Measurements from ENCODE around the gene ARHGAP26. TPM values are rescaled to one million over a fixed set of nuclear protein-coding genes. Genes with fewer than 3 reads are reported as not detected.

The ARHGAP26 gene
- total RNA-seq, 4 donors from 2014 or later: 11.0 to 23.3 (median 14.3) TPM

DNA sequence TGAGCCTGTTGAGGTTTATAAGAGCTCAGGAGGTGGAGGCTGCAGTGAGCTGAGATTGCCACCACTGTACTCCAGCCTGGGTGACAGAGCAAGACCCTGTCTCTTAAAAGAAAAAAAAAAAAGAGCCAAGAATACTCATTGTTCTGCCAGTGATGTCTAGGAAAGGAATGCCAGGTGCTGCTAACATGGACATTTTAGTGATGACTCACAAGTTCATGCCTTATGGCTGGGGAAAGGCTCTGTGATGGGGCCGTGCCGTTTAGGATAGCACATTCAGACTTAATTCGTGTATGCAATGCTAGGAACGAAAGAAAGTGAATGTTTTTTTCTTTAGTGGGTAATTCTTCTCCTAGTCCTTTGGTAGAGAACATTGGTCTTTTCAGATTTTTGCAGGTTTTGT lies 134.2 kb downstream of the ARHGAP26 start:
- H3K4me3 ChIP-seq (ENCODE audit: low read depth, poor library complexity, severe bottlenecking): no peak overlapping the region
- WGBS, 2 donors: 89% methylated on average over 4 of the region's 4 CpGs
- intact Hi-C loops (cut with DNase I; ENCODE audit: low total_unique reads): no loop called here
- no peak for DNase-seq (ENCODE audit: low spot score in 2 of 2)
- TF ChIP-seq POLR2A (IDR thresholded peaks at IDR 0.05): no peak
- TF ChIP-seq, protein P1, sequence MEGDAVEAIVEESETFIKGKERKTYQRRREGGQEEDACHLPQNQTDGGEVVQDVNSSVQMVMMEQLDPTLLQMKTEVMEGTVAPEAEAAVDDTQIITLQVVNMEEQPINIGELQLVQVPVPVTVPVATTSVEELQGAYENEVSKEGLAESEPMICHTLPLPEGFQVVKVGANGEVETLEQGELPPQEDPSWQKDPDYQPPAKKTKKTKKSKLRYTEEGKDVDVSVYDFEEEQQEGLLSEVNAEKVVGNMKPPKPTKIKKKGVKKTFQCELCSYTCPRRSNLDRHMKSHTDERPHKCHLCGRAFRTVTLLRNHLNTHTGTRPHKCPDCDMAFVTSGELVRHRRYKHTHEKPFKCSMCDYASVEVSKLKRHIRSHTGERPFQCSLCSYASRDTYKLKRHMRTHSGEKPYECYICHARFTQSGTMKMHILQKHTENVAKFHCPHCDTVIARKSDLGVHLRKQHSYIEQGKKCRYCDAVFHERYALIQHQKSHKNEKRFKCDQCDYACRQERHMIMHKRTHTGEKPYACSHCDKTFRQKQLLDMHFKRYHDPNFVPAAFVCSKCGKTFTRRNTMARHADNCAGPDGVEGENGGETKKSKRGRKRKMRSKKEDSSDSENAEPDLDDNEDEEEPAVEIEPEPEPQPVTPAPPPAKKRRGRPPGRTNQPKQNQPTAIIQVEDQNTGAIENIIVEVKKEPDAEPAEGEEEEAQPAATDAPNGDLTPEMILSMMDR (IDR thresholded peaks at IDR 0.05): no peak

DNA sequence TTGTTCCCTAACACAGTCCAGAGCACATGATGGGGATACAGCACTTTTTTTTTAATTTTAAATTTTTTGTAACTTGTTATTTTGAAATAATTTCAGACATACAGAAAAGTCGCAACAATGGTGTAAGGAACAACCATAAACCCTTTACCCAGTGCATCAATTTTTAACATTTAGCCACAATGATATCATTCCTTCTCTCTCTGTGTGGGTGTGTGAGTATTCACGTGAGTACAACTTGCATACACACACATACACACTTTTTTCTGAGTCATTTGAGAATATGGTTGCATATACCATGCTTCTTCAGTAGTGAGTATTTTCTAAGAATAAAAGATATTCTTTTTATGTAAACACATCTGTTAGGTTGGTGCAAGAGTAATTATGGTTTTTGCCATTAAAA lies 135.2 kb downstream of the ARHGAP26 start:
- intact Hi-C loops (cut with DNase I; ENCODE audit: low total_unique reads): no loop called here
- no peak for DNase-seq (ENCODE audit: low spot score in 2 of 2)
- H3K4me3 ChIP-seq (ENCODE audit: low read depth, poor library complexity, severe bottlenecking): no peak overlapping the region
- TF ChIP-seq, protein P1 (IDR thresholded peaks at IDR 0.05): no peak
- WGBS, 2 donors: 94 to 97% methylated on average over 2 of the region's 2 CpGs

DNA sequence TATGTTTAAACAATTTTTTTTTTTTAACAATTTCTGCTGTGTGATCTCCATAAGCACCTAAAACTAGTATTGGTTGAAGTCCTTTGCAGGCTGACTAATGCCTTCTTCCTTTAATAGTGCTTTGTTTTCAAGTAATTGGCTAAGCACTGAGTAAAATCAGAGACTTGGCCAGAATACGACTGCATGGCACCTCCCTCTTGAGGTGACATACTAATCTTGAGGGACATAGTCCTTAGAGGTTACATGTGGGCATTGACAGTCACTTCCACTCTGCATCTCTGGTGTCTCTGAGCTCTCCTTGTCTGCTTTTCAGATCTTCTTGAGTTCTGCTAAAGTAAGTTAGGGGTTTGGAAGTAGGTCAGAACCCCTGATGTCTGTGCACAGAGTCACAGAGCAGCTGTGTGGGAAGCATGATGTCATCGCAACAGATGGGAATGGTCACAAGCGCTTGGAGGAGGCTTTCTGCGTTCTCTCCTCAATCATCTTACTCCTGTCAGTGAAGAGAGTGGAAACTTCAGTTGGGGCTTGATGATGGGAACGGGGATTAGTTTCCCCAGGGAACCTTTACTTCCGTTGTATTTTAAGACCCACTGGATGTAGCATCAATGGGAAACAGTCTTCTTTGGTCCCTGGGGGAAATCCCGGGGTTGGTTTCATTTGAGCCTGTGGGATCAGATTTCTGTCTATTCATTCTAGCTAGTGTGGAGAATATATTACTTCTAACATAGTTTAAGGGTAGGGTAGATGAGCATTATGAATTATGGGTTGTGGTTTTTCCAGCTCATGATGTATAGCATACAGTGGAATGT lies 136.9 kb downstream of the ARHGAP26 start:
- TF ChIP-seq, protein P1 (IDR thresholded peaks at IDR 0.05): no peak
- no peak for TF ChIP-seq POLR2A (IDR thresholded peaks at IDR 0.05)
- 60 to 61% methylated on average over 7 of the region's 7 CpGs for WGBS, 2 donors
- H3K4me3 ChIP-seq (ENCODE audit: low read depth, poor library complexity, severe bottlenecking): no peak overlapping the region
- intact Hi-C loops (cut with DNase I; ENCODE audit: low total_unique reads): no loop called here
- DNase-seq (ENCODE audit: low spot score in 2 of 2): no peak

DNA sequence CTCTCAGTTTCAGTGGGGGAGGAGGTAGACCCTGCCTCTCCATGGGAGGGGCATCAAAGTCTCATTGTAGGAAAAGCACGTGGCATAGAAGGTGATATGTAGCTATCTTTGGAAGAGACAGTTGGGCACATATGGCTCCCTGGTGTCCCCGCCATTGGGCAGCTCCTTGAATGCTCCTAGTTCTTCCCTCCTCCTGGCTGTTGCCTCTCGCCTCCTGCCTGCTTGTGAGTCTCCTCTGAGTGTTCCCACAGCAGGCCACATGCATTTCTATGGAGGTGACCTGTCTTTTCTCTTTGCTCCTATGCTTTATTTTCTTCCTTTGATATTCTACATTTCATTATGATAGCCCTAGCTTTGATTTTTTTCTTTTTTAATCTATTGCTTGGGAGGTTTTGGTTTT lies 138.5 kb downstream of the ARHGAP26 start:
- WGBS, 2 donors: 84 to 93% methylated on average over 3 of the region's 3 CpGs
- intact Hi-C loops (cut with DNase I; ENCODE audit: low total_unique reads): no loop called here
- TF ChIP-seq, protein P1 (IDR thresholded peaks at IDR 0.05): no peak
- no peak for TF ChIP-seq POLR2A (IDR thresholded peaks at IDR 0.05)
- DNase-seq (ENCODE audit: low spot score in 2 of 2): no peak
- no peak overlapping the region for H3K4me3 ChIP-seq (ENCODE audit: low read depth, poor library complexity, severe bottlenecking)

DNA sequence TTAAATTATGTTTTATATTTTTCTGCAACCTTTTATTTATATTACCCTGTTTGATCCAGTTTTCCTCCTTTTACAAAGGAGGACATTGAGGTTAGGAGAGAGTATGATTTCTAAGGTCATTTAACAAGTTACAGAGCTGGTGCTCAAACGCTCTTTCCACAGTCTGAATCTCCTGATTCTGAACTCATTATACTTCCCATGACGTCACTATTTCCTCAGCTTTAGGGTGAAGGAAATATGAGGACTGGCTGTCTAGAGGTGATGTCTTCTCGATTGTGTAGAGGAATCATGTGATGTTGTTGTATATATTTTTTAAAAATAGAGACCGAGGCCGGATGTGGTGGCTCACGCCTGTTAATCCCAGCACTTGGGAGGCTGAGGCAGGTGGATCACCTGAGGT lies 140.0 kb downstream of the ARHGAP26 start:
- intact Hi-C loops (cut with DNase I; ENCODE audit: low total_unique reads): no loop called here
- DNase-seq (ENCODE audit: low spot score in 2 of 2): no peak
- no peak overlapping the region for H3K4me3 ChIP-seq (ENCODE audit: low read depth, poor library complexity, severe bottlenecking)
- TF ChIP-seq POLR2A (IDR thresholded peaks at IDR 0.05): no peak
- TF ChIP-seq, protein P1 (IDR thresholded peaks at IDR 0.05): no peak
- 89 to 91% methylated on average over 6 of the region's 6 CpGs for WGBS, 2 donors

DNA sequence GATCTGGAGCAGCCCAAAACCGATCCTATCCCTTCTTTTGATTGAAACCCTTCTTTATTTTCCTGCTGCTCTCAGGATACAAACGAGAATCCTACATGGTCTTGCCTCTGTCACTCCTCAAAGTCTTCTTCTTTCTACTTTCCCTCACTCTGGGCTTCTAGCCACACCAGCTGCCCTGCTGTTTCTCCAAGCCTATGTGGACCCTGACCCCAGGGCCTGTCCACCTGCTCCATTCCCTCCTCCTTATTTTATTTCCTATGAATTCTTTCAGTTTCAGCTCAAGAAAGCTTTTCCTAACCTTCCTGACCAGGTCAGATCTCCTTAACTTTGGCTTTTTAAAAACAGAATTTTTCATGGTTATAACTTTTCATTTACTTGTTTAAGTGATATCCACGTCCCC lies 141.0 kb downstream of the ARHGAP26 start:
- 83 to 87% methylated on average over 3 of the region's 3 CpGs for WGBS, 2 donors
- DNase-seq (ENCODE audit: low spot score in 2 of 2): no peak
- TF ChIP-seq POLR2A (IDR thresholded peaks at IDR 0.05): no peak
- H3K4me3 ChIP-seq (ENCODE audit: low read depth, poor library complexity, severe bottlenecking): no peak overlapping the region
- intact Hi-C loops (cut with DNase I; ENCODE audit: low total_unique reads): no loop called here

Data from lower leg skin (tissue), 4 donors.